ENCODE measurements around the gene NR2F1. TPM values are rescaled to one million over a fixed set of nuclear protein-coding genes. Genes with fewer than 3 reads are reported as not detected.
A peak's percentile ranks its signal among the peaks of the same experiment; 100 is the strongest.

NR2F1 gene
- total and polyA plus RNA-seq, 2 experiments from 2014 or later: not detected

DNA sequence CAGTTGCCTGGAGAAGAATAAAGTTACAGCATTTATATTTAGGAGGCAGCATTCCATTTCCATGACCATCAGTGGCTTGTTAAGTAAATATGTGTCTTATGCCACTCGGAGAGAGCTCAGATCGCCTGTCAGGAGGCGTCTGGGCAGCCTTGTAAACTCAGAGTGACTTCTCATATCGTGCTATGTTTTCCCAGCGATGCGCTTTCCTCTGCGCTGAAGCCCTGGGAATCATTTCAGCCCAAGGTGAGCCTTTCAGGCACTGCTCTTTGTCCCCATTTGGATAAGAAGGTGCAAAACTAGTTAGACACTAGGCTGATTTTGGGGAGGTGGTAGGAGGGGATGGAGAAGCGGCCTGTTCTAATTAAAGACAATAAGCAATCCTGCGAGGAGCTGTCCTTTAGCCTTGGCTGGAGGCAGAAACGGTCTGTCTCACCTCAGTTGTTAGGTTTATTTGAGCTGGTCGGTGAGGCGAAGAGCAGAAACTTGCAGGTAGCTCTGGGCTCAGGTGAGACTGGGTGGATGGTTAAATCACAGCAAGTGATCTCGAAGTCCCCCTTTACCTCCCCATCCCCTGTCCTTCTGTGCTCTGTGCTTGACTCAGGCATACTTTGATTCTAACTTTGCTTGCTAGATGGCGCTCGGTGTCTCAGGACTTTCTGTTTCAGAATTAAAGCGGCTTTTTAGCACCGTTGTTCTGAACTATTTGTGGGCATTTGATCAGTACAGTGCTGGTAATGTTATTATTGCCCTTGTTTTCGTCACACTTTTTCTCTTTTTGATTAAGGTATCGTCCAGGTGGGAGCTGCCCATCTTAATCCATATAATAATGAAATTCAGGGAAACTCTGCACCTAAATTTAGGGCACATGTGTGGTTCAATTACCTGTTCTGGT lies 24.6 kb downstream of the NR2F1 start:
- peak; percentile 94 for DNase-seq (ENCODE audit: low spot score)
- H3K36me3 Mint-ChIP-seq (ENCODE audit: low read depth): peaks cover 3% of the 10 kb centered on the region; the same call in 2 of the 3 replicates
- Histone ChIP-seq H4K20me1 (replicated peaks; ENCODE audit: insufficient read depth) (peaks cover 12% of the 10 kb centered on the region), H3K4me1 (ENCODE audit: insufficient read depth) (peaks cover 68% of the 10 kb centered on the region), H3K27ac (ENCODE audit: low read depth) (no peak overlapping the region), H3K36me3 (ENCODE audit: insufficient read depth) (no peaks in the 10 kb centered on the region), H3K4me3 (peak overlapping the region; percentile 41; the same call in 1 of the 2 replicates), H2AFZ (no peak overlapping the region), H3K79me2 (replicated peaks; ENCODE audit: insufficient read depth) (no peaks in the 10 kb centered on the region), H3K4me2 (peak overlapping the region; percentile 76), H3K27me3 (ENCODE audit: insufficient read depth) (peaks cover 99% of the 10 kb centered on the region), H3F3A (replicated peaks; ENCODE audit: low read depth) (peaks cover 39% of the 10 kb centered on the region), H3K9me2 (ENCODE audit: insufficient read depth) (no peaks in the 10 kb centered on the region)
- H3K4me3 Mint-ChIP-seq: peak overlapping the region; percentile 56
- ATAC-seq: peak; percentile 75
- peaks cover 4% of the 10 kb centered on the region; the same call in 2 of the 3 replicates for H3K9me3 Mint-ChIP-seq
- no peak for TF ChIP-seq STAT1 (IDR thresholded peaks at IDR 0.05; ENCODE audit: unreplicated experiment)
- TF ChIP-seq ZNF331 (CRISPR knock-in tag; IDR thresholded peaks at IDR 0.05; ENCODE audit: low read depth): no peak
- TF ChIP-seq NANOG (IDR thresholded peaks at IDR 0.05; ENCODE audit: borderline replicate concordance): no peak
- no peak for TF ChIP-seq JUNB (IDR thresholded peaks at IDR 0.05; ENCODE audit: unreplicated experiment)
- TF ChIP-seq, protein P1, sequence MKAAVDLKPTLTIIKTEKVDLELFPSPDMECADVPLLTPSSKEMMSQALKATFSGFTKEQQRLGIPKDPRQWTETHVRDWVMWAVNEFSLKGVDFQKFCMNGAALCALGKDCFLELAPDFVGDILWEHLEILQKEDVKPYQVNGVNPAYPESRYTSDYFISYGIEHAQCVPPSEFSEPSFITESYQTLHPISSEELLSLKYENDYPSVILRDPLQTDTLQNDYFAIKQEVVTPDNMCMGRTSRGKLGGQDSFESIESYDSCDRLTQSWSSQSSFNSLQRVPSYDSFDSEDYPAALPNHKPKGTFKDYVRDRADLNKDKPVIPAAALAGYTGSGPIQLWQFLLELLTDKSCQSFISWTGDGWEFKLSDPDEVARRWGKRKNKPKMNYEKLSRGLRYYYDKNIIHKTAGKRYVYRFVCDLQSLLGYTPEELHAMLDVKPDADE (IDR thresholded peaks at IDR 0.05): peak; percentile 19; the same call in 1 of the 2 replicates
- no peak for TF ChIP-seq ZNF114 (CRISPR knock-in tag; IDR thresholded peaks at IDR 0.05)
- TF ChIP-seq EZH2 (IDR thresholded peaks at IDR 0.05; ENCODE audit: low read depth, unreplicated experiment): peak; percentile 40
- TF ChIP-seq, protein P2, sequence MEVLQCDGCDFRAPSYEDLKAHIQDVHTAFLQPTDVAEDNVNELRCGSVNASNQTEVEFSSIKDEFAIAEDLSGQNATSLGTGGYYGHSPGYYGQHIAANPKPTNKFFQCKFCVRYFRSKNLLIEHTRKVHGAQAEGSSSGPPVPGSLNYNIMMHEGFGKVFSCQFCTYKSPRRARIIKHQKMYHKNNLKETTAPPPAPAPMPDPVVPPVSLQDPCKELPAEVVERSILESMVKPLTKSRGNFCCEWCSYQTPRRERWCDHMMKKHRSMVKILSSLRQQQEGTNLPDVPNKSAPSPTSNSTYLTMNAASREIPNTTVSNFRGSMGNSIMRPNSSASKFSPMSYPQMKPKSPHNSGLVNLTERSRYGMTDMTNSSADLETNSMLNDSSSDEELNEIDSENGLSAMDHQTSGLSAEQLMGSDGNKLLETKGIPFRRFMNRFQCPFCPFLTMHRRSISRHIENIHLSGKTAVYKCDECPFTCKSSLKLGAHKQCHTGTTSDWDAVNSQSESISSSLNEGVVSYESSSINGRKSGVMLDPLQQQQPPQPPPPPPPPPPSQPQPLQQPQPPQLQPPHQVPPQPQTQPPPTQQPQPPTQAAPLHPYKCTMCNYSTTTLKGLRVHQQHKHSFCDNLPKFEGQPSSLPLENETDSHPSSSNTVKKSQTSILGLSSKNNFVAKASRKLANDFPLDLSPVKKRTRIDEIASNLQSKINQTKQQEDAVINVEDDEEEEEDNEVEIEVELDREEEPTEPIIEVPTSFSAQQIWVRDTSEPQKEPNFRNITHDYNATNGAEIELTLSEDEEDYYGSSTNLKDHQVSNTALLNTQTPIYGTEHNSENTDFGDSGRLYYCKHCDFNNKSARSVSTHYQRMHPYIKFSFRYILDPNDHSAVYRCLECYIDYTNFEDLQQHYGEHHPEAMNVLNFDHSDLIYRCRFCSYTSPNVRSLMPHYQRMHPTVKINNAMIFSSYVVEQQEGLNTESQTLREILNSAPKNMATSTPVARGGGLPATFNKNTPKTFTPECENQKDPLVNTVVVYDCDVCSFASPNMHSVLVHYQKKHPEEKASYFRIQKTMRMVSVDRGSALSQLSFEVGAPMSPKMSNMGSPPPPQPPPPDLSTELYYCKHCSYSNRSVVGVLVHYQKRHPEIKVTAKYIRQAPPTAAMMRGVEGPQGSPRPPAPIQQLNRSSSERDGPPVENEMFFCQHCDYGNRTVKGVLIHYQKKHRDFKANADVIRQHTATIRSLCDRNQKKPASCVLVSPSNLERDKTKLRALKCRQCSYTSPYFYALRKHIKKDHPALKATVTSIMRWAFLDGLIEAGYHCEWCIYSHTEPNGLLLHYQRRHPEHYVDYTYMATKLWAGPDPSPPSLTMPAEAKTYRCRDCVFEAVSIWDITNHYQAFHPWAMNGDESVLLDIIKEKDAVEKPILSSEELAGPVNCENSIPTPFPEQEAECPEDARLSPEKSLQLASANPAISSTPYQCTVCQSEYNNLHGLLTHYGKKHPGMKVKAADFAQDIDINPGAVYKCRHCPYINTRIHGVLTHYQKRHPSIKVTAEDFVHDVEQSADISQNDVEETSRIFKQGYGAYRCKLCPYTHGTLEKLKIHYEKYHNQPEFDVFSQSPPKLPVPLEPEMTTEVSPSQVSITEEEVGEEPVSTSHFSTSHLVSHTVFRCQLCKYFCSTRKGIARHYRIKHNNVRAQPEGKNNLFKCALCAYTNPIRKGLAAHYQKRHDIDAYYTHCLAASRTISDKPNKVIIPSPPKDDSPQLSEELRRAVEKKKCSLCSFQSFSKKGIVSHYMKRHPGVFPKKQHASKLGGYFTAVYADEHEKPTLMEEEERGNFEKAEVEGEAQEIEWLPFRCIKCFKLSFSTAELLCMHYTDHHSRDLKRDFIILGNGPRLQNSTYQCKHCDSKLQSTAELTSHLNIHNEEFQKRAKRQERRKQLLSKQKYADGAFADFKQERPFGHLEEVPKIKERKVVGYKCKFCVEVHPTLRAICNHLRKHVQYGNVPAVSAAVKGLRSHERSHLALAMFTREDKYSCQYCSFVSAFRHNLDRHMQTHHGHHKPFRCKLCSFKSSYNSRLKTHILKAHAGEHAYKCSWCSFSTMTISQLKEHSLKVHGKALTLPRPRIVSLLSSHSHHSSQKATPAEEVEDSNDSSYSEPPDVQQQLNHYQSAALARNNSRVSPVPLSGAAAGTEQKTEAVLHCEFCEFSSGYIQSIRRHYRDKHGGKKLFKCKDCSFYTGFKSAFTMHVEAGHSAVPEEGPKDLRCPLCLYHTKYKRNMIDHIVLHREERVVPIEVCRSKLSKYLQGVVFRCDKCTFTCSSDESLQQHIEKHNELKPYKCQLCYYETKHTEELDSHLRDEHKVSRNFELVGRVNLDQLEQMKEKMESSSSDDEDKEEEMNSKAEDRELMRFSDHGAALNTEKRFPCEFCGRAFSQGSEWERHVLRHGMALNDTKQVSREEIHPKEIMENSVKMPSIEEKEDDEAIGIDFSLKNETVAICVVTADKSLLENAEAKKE (CRISPR knock-in tag; IDR thresholded peaks at IDR 0.05): no peak
- TF ChIP-seq, protein P3, sequence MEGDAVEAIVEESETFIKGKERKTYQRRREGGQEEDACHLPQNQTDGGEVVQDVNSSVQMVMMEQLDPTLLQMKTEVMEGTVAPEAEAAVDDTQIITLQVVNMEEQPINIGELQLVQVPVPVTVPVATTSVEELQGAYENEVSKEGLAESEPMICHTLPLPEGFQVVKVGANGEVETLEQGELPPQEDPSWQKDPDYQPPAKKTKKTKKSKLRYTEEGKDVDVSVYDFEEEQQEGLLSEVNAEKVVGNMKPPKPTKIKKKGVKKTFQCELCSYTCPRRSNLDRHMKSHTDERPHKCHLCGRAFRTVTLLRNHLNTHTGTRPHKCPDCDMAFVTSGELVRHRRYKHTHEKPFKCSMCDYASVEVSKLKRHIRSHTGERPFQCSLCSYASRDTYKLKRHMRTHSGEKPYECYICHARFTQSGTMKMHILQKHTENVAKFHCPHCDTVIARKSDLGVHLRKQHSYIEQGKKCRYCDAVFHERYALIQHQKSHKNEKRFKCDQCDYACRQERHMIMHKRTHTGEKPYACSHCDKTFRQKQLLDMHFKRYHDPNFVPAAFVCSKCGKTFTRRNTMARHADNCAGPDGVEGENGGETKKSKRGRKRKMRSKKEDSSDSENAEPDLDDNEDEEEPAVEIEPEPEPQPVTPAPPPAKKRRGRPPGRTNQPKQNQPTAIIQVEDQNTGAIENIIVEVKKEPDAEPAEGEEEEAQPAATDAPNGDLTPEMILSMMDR (conservative IDR thresholded peaks at IDR 0.05; ENCODE audit: low read depth in 2 of 2): peak; percentile 72 to 81
- TF ChIP-seq, protein P4, sequence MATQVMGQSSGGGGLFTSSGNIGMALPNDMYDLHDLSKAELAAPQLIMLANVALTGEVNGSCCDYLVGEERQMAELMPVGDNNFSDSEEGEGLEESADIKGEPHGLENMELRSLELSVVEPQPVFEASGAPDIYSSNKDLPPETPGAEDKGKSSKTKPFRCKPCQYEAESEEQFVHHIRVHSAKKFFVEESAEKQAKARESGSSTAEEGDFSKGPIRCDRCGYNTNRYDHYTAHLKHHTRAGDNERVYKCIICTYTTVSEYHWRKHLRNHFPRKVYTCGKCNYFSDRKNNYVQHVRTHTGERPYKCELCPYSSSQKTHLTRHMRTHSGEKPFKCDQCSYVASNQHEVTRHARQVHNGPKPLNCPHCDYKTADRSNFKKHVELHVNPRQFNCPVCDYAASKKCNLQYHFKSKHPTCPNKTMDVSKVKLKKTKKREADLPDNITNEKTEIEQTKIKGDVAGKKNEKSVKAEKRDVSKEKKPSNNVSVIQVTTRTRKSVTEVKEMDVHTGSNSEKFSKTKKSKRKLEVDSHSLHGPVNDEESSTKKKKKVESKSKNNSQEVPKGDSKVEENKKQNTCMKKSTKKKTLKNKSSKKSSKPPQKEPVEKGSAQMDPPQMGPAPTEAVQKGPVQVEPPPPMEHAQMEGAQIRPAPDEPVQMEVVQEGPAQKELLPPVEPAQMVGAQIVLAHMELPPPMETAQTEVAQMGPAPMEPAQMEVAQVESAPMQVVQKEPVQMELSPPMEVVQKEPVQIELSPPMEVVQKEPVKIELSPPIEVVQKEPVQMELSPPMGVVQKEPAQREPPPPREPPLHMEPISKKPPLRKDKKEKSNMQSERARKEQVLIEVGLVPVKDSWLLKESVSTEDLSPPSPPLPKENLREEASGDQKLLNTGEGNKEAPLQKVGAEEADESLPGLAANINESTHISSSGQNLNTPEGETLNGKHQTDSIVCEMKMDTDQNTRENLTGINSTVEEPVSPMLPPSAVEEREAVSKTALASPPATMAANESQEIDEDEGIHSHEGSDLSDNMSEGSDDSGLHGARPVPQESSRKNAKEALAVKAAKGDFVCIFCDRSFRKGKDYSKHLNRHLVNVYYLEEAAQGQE (IDR thresholded peaks at IDR 0.05; ENCODE audit: unreplicated experiment): no peak
- TF ChIP-seq EZH2phosphoT487 (IDR thresholded peaks at IDR 0.05; ENCODE audit: unreplicated experiment): peak; percentile 47
- no peak for TF ChIP-seq CREB1 (CRISPR knock-in tag; IDR thresholded peaks at IDR 0.05; ENCODE audit: low read depth)
- no peak for TF ChIP-seq POLR2AphosphoS5 (IDR thresholded peaks at IDR 0.05; ENCODE audit: low read depth)
- H3K27me3 Mint-ChIP-seq (ENCODE audit: insufficient read depth, low read depth, poor library complexity): no peaks in the 10 kb centered on the region
- H3K27ac Mint-ChIP-seq: no peak overlapping the region
- H3K4me1 Mint-ChIP-seq: peaks cover 54% of the 10 kb centered on the region
